ENCODE results near the gene THEM5.
A peak's percentile ranks its signal among the peaks of the same experiment; 100 is the strongest.

THEM5 gene

GRCh38 chr1:151837197-151837596 lies 16.3 kb downstream of the THEM5 start:
- no peaks in the 10 kb centered on the region for H3K27me3 ChIP-seq (ENCODE audit: control insufficient read depth, insufficient read depth, low read length)
- no peaks in the 10 kb centered on the region for H3K36me3 ChIP-seq (ENCODE audit: control insufficient read depth, insufficient read depth, low read length)
- no peaks in the 10 kb centered on the region for H3K79me2 ChIP-seq
- H3K27ac ChIP-seq: peak overlapping the region; percentile 60
- H3K4me2 ChIP-seq (ENCODE audit: low read length): peak overlapping the region; percentile 52
- no peak for TF ChIP-seq CTCF (IDR thresholded peaks at IDR 0.05)
- no peak overlapping the region for H3K4me3 ChIP-seq (ENCODE audit: low read depth, low read length)
- no peak overlapping the region for H2AFZ ChIP-seq
- peaks cover 12% of the 10 kb centered on the region for H3K4me1 ChIP-seq
- no peak overlapping the region for H3K9ac ChIP-seq
- no peaks in the 10 kb centered on the region for H3K9me3 ChIP-seq (ENCODE audit: control insufficient read depth, low read length)

- no peak overlapping the region for H3K9ac ChIP-seq
- H3K27me3 ChIP-seq (ENCODE audit: control insufficient read depth, insufficient read depth, low read length): no peaks in the 10 kb centered on the region
- H2AFZ ChIP-seq: no peak overlapping the region
- H3K9me3 ChIP-seq (ENCODE audit: control insufficient read depth, low read length): no peaks in the 10 kb centered on the region
- H3K4me1 ChIP-seq: peaks cover 16% of the 10 kb centered on the region
- H3K79me2 ChIP-seq: no peaks in the 10 kb centered on the region
- no peak for TF ChIP-seq CTCF (IDR thresholded peaks at IDR 0.05)
- H3K36me3 ChIP-seq (ENCODE audit: control insufficient read depth, insufficient read depth, low read length): no peaks in the 10 kb centered on the region
- H3K27ac ChIP-seq: peak overlapping the region; percentile 60
- no peak overlapping the region for H3K4me2 ChIP-seq (ENCODE audit: low read length)
- H3K4me3 ChIP-seq (ENCODE audit: low read depth, low read length): no peak overlapping the region
Observed at GRCh38 chr1:151835596-151835995, 17.9 kb downstream of the THEM5 start.

GRCh38 chr1:151834239-151834638 lies 19.3 kb downstream of the THEM5 start:
- Histone ChIP-seq H3K79me2 (no peaks in the 10 kb centered on the region), H3K27ac (no peak overlapping the region), H3K36me3 (ENCODE audit: control insufficient read depth, insufficient read depth, low read length) (no peaks in the 10 kb centered on the region), H3K9me3 (ENCODE audit: control insufficient read depth, low read length) (no peaks in the 10 kb centered on the region), H3K9ac (no peak overlapping the region), H3K4me2 (ENCODE audit: low read length) (no peak overlapping the region), H3K4me1 (peaks cover 25% of the 10 kb centered on the region), H3K4me3 (ENCODE audit: low read depth, low read length) (no peak overlapping the region), H3K27me3 (ENCODE audit: control insufficient read depth, insufficient read depth, low read length) (no peaks in the 10 kb centered on the region), H2AFZ (no peak overlapping the region)
- no peak for TF ChIP-seq CTCF (IDR thresholded peaks at IDR 0.05)

GRCh38 chr1:151833172-151833900 lies 20.2 kb downstream of the THEM5 start:
- Histone ChIP-seq H3K27me3 (ENCODE audit: control insufficient read depth, insufficient read depth, low read length) (no peaks in the 10 kb centered on the region), H3K9me3 (ENCODE audit: control insufficient read depth, low read length) (no peaks in the 10 kb centered on the region), H3K36me3 (ENCODE audit: control insufficient read depth, insufficient read depth, low read length) (no peaks in the 10 kb centered on the region), H3K9ac (no peak overlapping the region), H3K4me2 (ENCODE audit: low read length) (peak overlapping the region; percentile 57), H2AFZ (peak overlapping the region; percentile 48), H3K27ac (peak overlapping the region; percentile 92), H3K4me1 (peaks cover 30% of the 10 kb centered on the region), H3K79me2 (no peaks in the 10 kb centered on the region), H3K4me3 (ENCODE audit: low read depth, low read length) (peak overlapping the region; percentile 30)
- no peak for TF ChIP-seq CTCF (IDR thresholded peaks at IDR 0.05)
